H9 (cell line): ENCODE measurements around the gene TMC1. TPM values are rescaled to one million over a fixed set of nuclear protein-coding genes. Genes with fewer than 3 reads are reported as not detected.

Source experiments
- DNase-seq: peaks from one replicate; pipeline ENCODE4 v3.0.0-alpha.2; 2017
- H2AFZ ChIP-seq: one replicate; pipeline ENCODE4 v1.6.1; 2013; ENCODE audit warnings: mild to moderate bottlenecking, low read length, control low read depth, moderate library complexity
- H2AK5ac ChIP-seq: 2 replicates; pipeline ENCODE4 v1.6.1; 2013; ENCODE audit warnings: low read length, control low read depth, mixed read lengths; ENCODE audit not compliant: insufficient read length
- H2BK120ac ChIP-seq: one replicate; pipeline ENCODE4 v1.6.1; 2013; ENCODE audit warnings: low read depth, mild to moderate bottlenecking, low read length, control low read depth, inconsistent platforms; ENCODE audit not compliant: poor library complexity, severe bottlenecking
- H2BK12ac ChIP-seq: 2 replicates; pipeline ENCODE4 v1.6.1; 2013; ENCODE audit warnings: low read length, control low read depth, mixed read lengths, low read depth; ENCODE audit not compliant: insufficient read length
- H2BK15ac ChIP-seq: 2 replicates; pipeline ENCODE4 v1.6.1; 2013; ENCODE audit warnings: low read depth, low read length, control low read depth
- H2BK20ac ChIP-seq: one replicate; pipeline ENCODE4 v1.6.1; 2013; ENCODE audit warnings: low read depth, mild to moderate bottlenecking, low read length, control low read depth, inconsistent platforms; ENCODE audit not compliant: poor library complexity, severe bottlenecking
- H2BK5ac ChIP-seq: 2 replicates; pipeline ENCODE4 v1.6.1; 2013; ENCODE audit warnings: low read length, control low read depth, mixed read lengths; ENCODE audit not compliant: insufficient read length
- H3K14ac ChIP-seq: 2 replicates; pipeline ENCODE4 v1.6.1; 2013; ENCODE audit warnings: low read length, control low read depth; ENCODE audit not compliant: insufficient read depth
- H3K18ac ChIP-seq: 2 replicates; pipeline ENCODE4 v1.6.1; 2013; ENCODE audit warnings: low read depth, mild to moderate bottlenecking, mixed read lengths, low read length, control low read depth; ENCODE audit not compliant: insufficient read length
- H3K23ac ChIP-seq: 2 replicates; pipeline ENCODE4 v1.6.1; 2013; ENCODE audit warnings: low read length, control low read depth, mixed read lengths, low read depth; ENCODE audit not compliant: insufficient read length
- H3K23me2 ChIP-seq: 2 replicates; pipeline ENCODE4 v1.6.1; 2013; ENCODE audit warnings: low read depth, mild to moderate bottlenecking, mixed read lengths, low read length, control low read depth; ENCODE audit not compliant: insufficient read length, poor library complexity, severe bottlenecking
- H3K27ac ChIP-seq: 2 replicates; pipeline ENCODE4 v1.5.1; 2013; ENCODE audit warnings: low read length, control low read depth, mixed read lengths, low read depth; ENCODE audit not compliant: insufficient read length
- H3K27me3 ChIP-seq: 2 replicates; pipeline ENCODE4 v1.6.1; 2013; ENCODE audit warnings: low read length, control low read depth, inconsistent platforms; ENCODE audit not compliant: insufficient read depth
- H3K4ac ChIP-seq: 2 replicates; pipeline ENCODE4 v1.6.1; 2013; ENCODE audit warnings: low read depth, mild to moderate bottlenecking, control low read depth, inconsistent platforms, low read length, moderate library complexity
- H3K4me1 ChIP-seq: 2 replicates; pipeline ENCODE4 v1.6.1; 2013; ENCODE audit warnings: low read length, control low read depth, inconsistent platforms; ENCODE audit not compliant: insufficient read depth
- H3K4me2 ChIP-seq: 2 replicates; pipeline ENCODE4 v1.6.1; 2013; ENCODE audit warnings: low read length, control low read depth, mixed read lengths; ENCODE audit not compliant: insufficient read length, insufficient read depth
- H3K56ac ChIP-seq: 2 replicates; pipeline ENCODE4 v1.6.1; 2013; ENCODE audit warnings: low read depth, mild to moderate bottlenecking, mixed read lengths, low read length, control low read depth; ENCODE audit not compliant: insufficient read length
- H3K79me1 ChIP-seq: 2 replicates; pipeline ENCODE4 v1.6.1; 2013; ENCODE audit warnings: low read depth, mild to moderate bottlenecking, moderate library complexity, low read length, control low read depth, inconsistent platforms; ENCODE audit not compliant: insufficient read depth, poor library complexity, severe bottlenecking
- H3K79me2 ChIP-seq: 2 replicates; pipeline ENCODE4 v1.6.1; 2013; ENCODE audit warnings: low read length, control low read depth, inconsistent platforms; ENCODE audit not compliant: insufficient read depth
- H3K9ac ChIP-seq: 2 replicates; pipeline ENCODE4 v1.6.1; 2013; ENCODE audit warnings: low read length, control low read depth, mixed read lengths; ENCODE audit not compliant: insufficient read length; ENCODE audit errors: extremely low read depth
- H3K9me3 ChIP-seq: one replicate; pipeline ENCODE4 v1.6.1; 2013; ENCODE audit warnings: low read depth, low read length, inconsistent platforms; ENCODE audit not compliant: control insufficient read depth
- H3T11ph ChIP-seq: one replicate; pipeline ENCODE4 v1.6.1; 2013; ENCODE audit warnings: mild to moderate bottlenecking, low read length, control low read depth, inconsistent platforms
- H4K20me1 ChIP-seq: one replicate; pipeline ENCODE4 v1.6.1; 2013; ENCODE audit not compliant: control insufficient read depth, insufficient read length, insufficient read depth
- H4K5ac ChIP-seq: 2 replicates; pipeline ENCODE4 v1.6.1; 2013; ENCODE audit warnings: low read depth, mild to moderate bottlenecking, mixed read lengths, low read length, control low read depth; ENCODE audit not compliant: insufficient read length
- H4K8ac ChIP-seq: replicated peaks from 2 replicates; pipeline ENCODE4 v1.6.1; 2013; ENCODE audit warnings: low read length, control low read depth, mixed read lengths, low read depth; ENCODE audit not compliant: insufficient read length
- H4K91ac ChIP-seq: 2 replicates; pipeline ENCODE4 v1.6.1; 2013; ENCODE audit warnings: low read depth, mild to moderate bottlenecking, moderate library complexity, mixed read lengths, low read length, control low read depth; ENCODE audit not compliant: insufficient read length
- H3K27ac Mint-ChIP-seq, 3 experiments: 2 replicates in 2 of 3; 3 replicates in 1 of 3; pipeline ENCODE4 v1.8.0; 2020 to 2021; ENCODE audit warnings: mixed read lengths in 3 of 3, mild to moderate bottlenecking in 1 of 3, moderate library complexity in 1 of 3
- H3K27me3 Mint-ChIP-seq: 2 replicates; pipeline ENCODE4 v1.8.0; 2021; ENCODE audit warnings: low read depth, mild to moderate bottlenecking, moderate library complexity, mixed read lengths
- H3K36me3 Mint-ChIP-seq, 3 experiments: 2 replicates in 2 of 3; 3 replicates in 1 of 3; pipeline ENCODE4 v1.8.0; 2020 to 2021; ENCODE audit warnings: low read depth in 3 of 3, mixed read lengths in 3 of 3; ENCODE audit not compliant: insufficient read depth in 1 of 3
- H3K4me1 Mint-ChIP-seq, 2 experiments: 2 replicates each; pipeline ENCODE4 v1.8.0; 2020; ENCODE audit warnings: mixed read lengths in 2 of 2
- H3K4me3 Mint-ChIP-seq, 2 experiments: 2 replicates in 1 of 2; 3 replicates in 1 of 2; pipeline ENCODE4 v1.8.0; 2020 to 2021; ENCODE audit warnings: mild to moderate bottlenecking in 2 of 2, mixed read lengths in 2 of 2, moderate library complexity in 1 of 2
- H3K9me3 Mint-ChIP-seq, 2 experiments: 2 replicates in 1 of 2; 3 replicates in 1 of 2; pipeline ENCODE4 v1.8.0; 2020; ENCODE audit warnings: mild to moderate bottlenecking in 2 of 2, mixed read lengths in 2 of 2, moderate library complexity in 1 of 2
- CTCF ChIP-seq: fragments of 200-600 bp; sonication (generic); conservative IDR thresholded peaks from 3 replicates; pipeline ENCODE4 v1.8.0; 2021; ENCODE audit warnings: antibody characterized with exemption, mild to moderate bottlenecking
- WGBS: extraction: QIAGEN DNeasy Blood & Tissue Kit; methylation state at CpG from one replicate; pipeline ENCODE4 v1.1.7; 2013; ENCODE audit warnings: missing lambda C conversion rate, low lambda C conversion rate, mixed read lengths; ENCODE audit not compliant: insufficient read length; ENCODE audit errors: extremely low coverage; 5-methylcytosine and 5-hydroxymethylcytosine counted together
- total RNA-seq: library from RNA; stranded (reverse); gene quantifications from 2 replicates; pipeline ENCODE4 v1.2.1, GENCODE V29; 2021

The TMC1 gene
- total RNA-seq, 1 experiment from 2014 or later, result 2.4 TPM

- Histone ChIP-seq H3K9me3 (no peaks in the 10 kb centered on the region), H2BK15ac (no peak overlapping the region), H3K9ac (no peak overlapping the region), H3K79me2 (no peaks in the 10 kb centered on the region), H4K8ac (no peak overlapping the region), H4K5ac (no peak overlapping the region), H3K4me1 (no peaks in the 10 kb centered on the region; the same call in 1 of the 2 replicates), H2AK5ac (no peak overlapping the region), H3K79me1 (no peaks in the 10 kb centered on the region), H3K4me2 (no peak overlapping the region), H3K23ac (no peak overlapping the region), H2BK5ac (no peak overlapping the region), H3K56ac (no peak overlapping the region), H3K23me2 (no peaks in the 10 kb centered on the region), H2AFZ (no peak overlapping the region), H3T11ph (no peak overlapping the region), H3K4ac (no peak overlapping the region), H2BK120ac (no peak overlapping the region), H3K14ac (no peak overlapping the region), H4K91ac (no peak overlapping the region), H2BK20ac (no peak overlapping the region), H3K27me3 (no peaks in the 10 kb centered on the region), H2BK12ac (no peak overlapping the region), H4K20me1 (no peaks in the 10 kb centered on the region), H3K18ac (no peak overlapping the region), H3K27ac (no peak overlapping the region)
- Mint-ChIP-seq H3K27me3 (no peaks in the 10 kb centered on the region), H3K4me3 (no peak overlapping the region), H3K4me1 (peaks cover 16 to 19% of the 10 kb centered on the region in 2 experiments), H3K9me3 (no peaks in the 10 kb centered on the region; a peak in 1 of 5 replicates), H3K27ac (no peak overlapping the region), H3K36me3 (peaks cover 0 to 6% (median 2%) of the 10 kb centered on the region in 3 experiments; a peak in 2 of 7 replicates)
- TF ChIP-seq CTCF, result no peak
- DNase-seq, result no peak
- no CpG with 5 or more reads among the region's 3 CpGs for WGBS
Measured at GRCh38 chr9:72476100-72476499, 45.3 kb upstream of the TMC1 start.
